Measurements from ENCODE around the gene RPL5. TPM values are rescaled to one million over a fixed set of nuclear protein-coding genes. Genes with fewer than 3 reads are reported as not detected.

Gene RPL5
- total and polyA plus RNA-seq, 2 of the 8 experiments (the other 6 are each of a cell fraction or from before 2014, with no cell fraction given) = 1,506 to 2,034 TPM

- no peak overlapping the region for H3K56ac ChIP-seq (replicated peaks; ENCODE audit: insufficient read length, low read depth, low read length)
- no peak overlapping the region for H3K4ac ChIP-seq (replicated peaks; ENCODE audit: insufficient read length, low read depth, low read length)
- no peak overlapping the region for H2BK20ac ChIP-seq (ENCODE audit: low read length)
- H3K4me1 ChIP-seq (replicated peaks in 1 of 4; ENCODE audit: control insufficient read depth in 3 of 4, insufficient read depth in 4 of 4, low read length in 3 of 4) = no peaks in the 10 kb centered on the region
- no peak overlapping the region for H3K23ac ChIP-seq (ENCODE audit: insufficient read length)
- no peak overlapping the region for H2AK5ac ChIP-seq (ENCODE audit: low read depth, low read length)
- H4K8ac ChIP-seq (ENCODE audit: extremely low read depth, insufficient read depth, low read length) = no peak overlapping the region
- no peak overlapping the region for H4K91ac ChIP-seq (replicated peaks; ENCODE audit: insufficient read length, low read length)
- H3K27me3 ChIP-seq (replicated peaks in 1 of 4; ENCODE audit: control insufficient read depth in 3 of 4, extremely low read depth in 1 of 4, insufficient read depth in 3 of 4, low read length in 3 of 4) = no peaks in the 10 kb centered on the region
- WGBS, 2 experiments (ENCODE audit: extremely low coverage in 1 of 2, insufficient coverage in 1 of 2, insufficient read length in 1 of 2, insufficient replicate concordance in 2 of 2, low coverage in 1 of 2, low lambda C conversion rate in 2 of 2, missing lambda C conversion rate in 1 of 2) = 81% methylated on average over 2 of the region's 2 CpGs; no CpG with 5 or more reads in 1 of the 2 experiments
- POLR2A ChIA-PET (ENCODE audit: partially characterized antibody) = interaction anchor here (0.7 kb wide), 1 partner anchor 56 kb away, joined by 3 read pairs; no protein-coding TSS in a partner anchor
- peaks cover 3 to 6% of the 10 kb centered on the region in 2 experiments; a peak in 1 of 4 replicates for H3K9me3 ChIP-seq (ENCODE audit: insufficient read depth in 2 of 2, low read depth in 1 of 2, low read length in 1 of 2)
- H2BK120ac ChIP-seq (replicated peaks; ENCODE audit: low read depth, low read length) = no peak overlapping the region
- H2BK5ac ChIP-seq (ENCODE audit: low read depth, low read length) = no peak overlapping the region
- no peaks in the 10 kb centered on the region for H3K36me3 ChIP-seq (ENCODE audit: control insufficient read depth in 2 of 4, insufficient read depth in 4 of 4, low read length in 3 of 4)
- no peak overlapping the region for H2BK15ac ChIP-seq (ENCODE audit: low read length)
- no peak overlapping the region for H4K5ac ChIP-seq (ENCODE audit: insufficient read length, low read depth, low read length)
- DNase-seq (ENCODE audit: low read depth in 1 of 2, low spot score in 2 of 2) (no peak), FAIRE-seq (no peak)
- no peak overlapping the region for H2AFZ ChIP-seq (ENCODE audit: low read length)
- no peaks in the 10 kb centered on the region for H3K79me1 ChIP-seq (ENCODE audit: low read depth, low read length)
- no peak overlapping the region for H3K4me3 ChIP-seq (ENCODE audit: extremely low read depth in 1 of 4, insufficient read depth in 2 of 4, low read depth in 3 of 4, low read length in 4 of 4)
- H3K14ac ChIP-seq (ENCODE audit: insufficient read length) = no peak overlapping the region
- H3K4me2 ChIP-seq (ENCODE audit: insufficient read depth in 1 of 2, low read depth in 2 of 2, low read length in 2 of 2) = no peak overlapping the region
- H4K20me1 ChIP-seq (replicated peaks in 1 of 2; ENCODE audit: control insufficient read depth in 1 of 2, insufficient read depth in 2 of 2, low read length in 2 of 2) = no peaks in the 10 kb centered on the region
- H3K18ac ChIP-seq (ENCODE audit: extremely low read depth, low read length) = no peak overlapping the region
- H3K23me2 ChIP-seq (ENCODE audit: low read depth, low read length) = no peaks in the 10 kb centered on the region; the same call in 1 of the 2 replicates
- H2BK12ac ChIP-seq (ENCODE audit: low read depth, low read length) = no peak overlapping the region
- CTCF ChIA-PET (ENCODE audit: partially characterized antibody) = no interaction called here
- no peaks in the 10 kb centered on the region for H3K79me2 ChIP-seq (ENCODE audit: control insufficient read depth in 1 of 2, insufficient read depth in 2 of 2, low read length in 2 of 2)
- H3K9ac ChIP-seq (replicated peaks in 1 of 4; ENCODE audit: extremely low read depth in 1 of 4, low read depth in 3 of 4, low read length in 3 of 4) = no peak overlapping the region
- H3K27ac ChIP-seq (ENCODE audit: low read depth, low read length) = no peak overlapping the region
- TF ChIP-seq FOSL1 (IDR thresholded peaks at IDR 0.05; ENCODE audit: insufficient read depth, low read depth, low read length) = no peak
- no peak for TF ChIP-seq SIX5 (IDR thresholded peaks at IDR 0.05; ENCODE audit: low read depth, low read length)
- no peak for TF ChIP-seq CBX8 (IDR thresholded peaks at IDR 0.05; ENCODE audit: borderline replicate concordance, low read depth, low read length)
- TF ChIP-seq GTF2F1 (IDR thresholded peaks at IDR 0.05; ENCODE audit: borderline replicate concordance, low read depth, low read length) = no peak
- TF ChIP-seq SIN3A (conservative IDR thresholded peaks at IDR 0.05 in 1 of 2, IDR thresholded peaks at IDR 0.05 in 1 of 2; ENCODE audit: low read depth in 1 of 2, low read length in 2 of 2) = no peak
- no peak for TF ChIP-seq ATF3 (IDR thresholded peaks at IDR 0.05; ENCODE audit: insufficient read depth, low read depth, low read length)
- no peak for TF ChIP-seq ASH2L (IDR thresholded peaks at IDR 0.05; ENCODE audit: low read length)
- no peak for TF ChIP-seq CHD1 (IDR thresholded peaks at IDR 0.05; ENCODE audit: low read depth, low read length)
- TF ChIP-seq KDM5A (IDR thresholded peaks at IDR 0.05; ENCODE audit: low read length) = no peak
- TF ChIP-seq SP2 (IDR thresholded peaks at IDR 0.05; ENCODE audit: low read length) = no peak
- no peak for TF ChIP-seq BRCA1 (IDR thresholded peaks at IDR 0.05; ENCODE audit: low read depth, low read length)
- no peak for TF ChIP-seq EP300 (IDR thresholded peaks at IDR 0.05; ENCODE audit: borderline replicate concordance in 1 of 2, low read depth in 2 of 2, low read length in 2 of 2)
- TF ChIP-seq CEBPB (IDR thresholded peaks at IDR 0.05; ENCODE audit: low read depth, low read length) = no peak
- no peak for TF ChIP-seq TBP (IDR thresholded peaks at IDR 0.05; ENCODE audit: low read depth, low read length)
Observed at GRCh38 chr1:92886886-92887419, 55.1 kb downstream of the RPL5 start.
